ENCODE measurements around the gene SPEF1.
A peak's percentile ranks its signal among the peaks of the same experiment; 100 is the strongest.
"Not testable (repeated sequence)": the region's sequence is repeated elsewhere in the genome, so short reads cannot be mapped to it uniquely, and the experiment has no call there.

The SPEF1 gene

GRCh38 chr20:3781153-3781910, at the start of gene SPEF1:
TSS of gene SPEF1 (minus strand) at chr20:3781448. CDS start at chr20:3781287, 161 bp downstream.
- H3K27me3 Mint-ChIP-seq (ENCODE audit: low read depth) = peaks cover 39% of the 10 kb centered on the region
- H3K4me3 Mint-ChIP-seq = peak within 1 kb of the TSS; percentile 52
- no peak within 1 kb of the TSS for H3K27ac Mint-ChIP-seq
- peaks cover 36% of the 10 kb centered on the region for H3K4me1 Mint-ChIP-seq (ENCODE audit: low read depth)
- H3K9me3 Mint-ChIP-seq = no peaks in the 10 kb centered on the region
- H3K36me3 Mint-ChIP-seq (ENCODE audit: low read depth) = peaks cover 13% of the 10 kb centered on the region

DNA sequence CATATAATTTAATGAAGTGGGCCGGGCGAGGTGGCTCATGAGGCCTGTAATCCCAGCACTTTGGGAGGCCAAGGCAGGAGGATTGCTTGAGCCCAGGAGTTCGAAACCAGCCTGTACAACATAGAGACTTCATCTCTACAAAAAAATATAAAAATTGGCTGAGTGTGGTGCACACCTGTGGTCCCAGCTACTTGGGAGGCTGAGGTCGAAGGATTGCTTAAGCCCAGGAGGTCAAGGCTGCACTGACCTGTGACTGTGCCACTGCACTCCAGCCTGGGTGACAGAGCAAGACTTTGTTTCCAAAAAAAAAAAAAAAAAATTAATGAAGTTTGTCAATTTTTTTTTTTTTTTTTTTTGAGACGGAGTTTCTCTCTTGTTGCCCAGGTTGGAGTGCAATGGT, 48.6 kb upstream of the SPEF1 start:
- H3K4me3 Mint-ChIP-seq; H3K9me3 Mint-ChIP-seq; H3K27me3 Mint-ChIP-seq (ENCODE audit: low read depth); H3K4me1 Mint-ChIP-seq (ENCODE audit: low read depth); H3K27ac Mint-ChIP-seq: not testable (repeated sequence)
- H3K36me3 Mint-ChIP-seq (ENCODE audit: low read depth) = peaks cover 11% of the 10 kb centered on the region

DNA sequence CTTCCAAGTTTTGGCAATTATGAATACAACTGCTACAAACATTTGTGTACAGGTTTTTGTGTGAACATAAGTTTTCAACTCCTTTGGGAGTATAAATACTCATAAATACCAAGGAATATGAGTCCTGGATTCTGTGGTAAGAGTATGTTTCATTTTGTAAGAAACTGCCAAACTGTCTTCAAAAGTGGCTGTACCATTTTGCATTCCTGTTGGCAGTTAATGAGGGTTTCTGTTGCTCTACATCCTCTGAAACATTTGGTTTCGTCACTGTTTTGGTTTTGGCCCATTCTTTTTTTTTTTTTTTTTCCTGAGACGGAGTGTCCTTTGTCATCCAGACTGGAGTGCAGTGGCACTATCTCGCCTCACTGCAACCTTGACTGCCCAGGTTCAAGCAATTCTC, 47.5 kb upstream of the SPEF1 start:
- Mint-ChIP-seq H3K27me3 (ENCODE audit: low read depth) (no peaks in the 10 kb centered on the region), H3K9me3 (no peaks in the 10 kb centered on the region), H3K27ac (no peak overlapping the region), H3K4me1 (ENCODE audit: low read depth) (peaks cover 3% of the 10 kb centered on the region), H3K4me3 (no peak overlapping the region), H3K36me3 (ENCODE audit: low read depth) (peaks cover 11% of the 10 kb centered on the region)

DNA sequence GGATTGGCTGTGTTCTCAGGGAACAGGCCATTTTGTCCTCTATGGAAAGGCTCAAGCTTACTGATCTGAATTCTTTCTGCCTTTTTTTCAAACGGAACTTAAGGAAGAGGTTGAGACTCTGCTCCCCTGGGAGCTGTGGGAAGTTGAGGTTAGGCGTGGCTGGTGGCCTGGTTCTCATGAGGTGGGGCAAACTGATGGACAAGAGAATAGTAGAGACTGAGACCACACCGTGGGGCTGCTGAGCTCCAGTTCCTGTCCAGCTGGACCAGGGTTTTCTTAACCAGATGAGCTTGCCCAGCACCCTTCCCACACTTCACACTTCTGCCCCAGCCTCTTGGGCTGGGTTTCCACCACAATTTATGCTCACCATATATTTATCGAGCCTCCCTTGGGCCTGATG, 45.2 kb upstream of the SPEF1 start:
- Mint-ChIP-seq H3K4me1 (ENCODE audit: low read depth) (peaks cover 3% of the 10 kb centered on the region), H3K9me3 (no peaks in the 10 kb centered on the region), H3K4me3 (no peak overlapping the region), H3K27me3 (ENCODE audit: low read depth) (no peaks in the 10 kb centered on the region), H3K27ac (no peak overlapping the region), H3K36me3 (ENCODE audit: low read depth) (peaks cover 18% of the 10 kb centered on the region)

GRCh38 chr20:3825526-3825925, 44.3 kb upstream of the SPEF1 start:
- H3K27ac Mint-ChIP-seq = no peak overlapping the region
- no peak overlapping the region for H3K4me3 Mint-ChIP-seq
- H3K27me3 Mint-ChIP-seq (ENCODE audit: low read depth) = no peaks in the 10 kb centered on the region
- no peaks in the 10 kb centered on the region for H3K9me3 Mint-ChIP-seq
- H3K4me1 Mint-ChIP-seq (ENCODE audit: low read depth) = peaks cover 6% of the 10 kb centered on the region
- peaks cover 18% of the 10 kb centered on the region for H3K36me3 Mint-ChIP-seq (ENCODE audit: low read depth)

DNA sequence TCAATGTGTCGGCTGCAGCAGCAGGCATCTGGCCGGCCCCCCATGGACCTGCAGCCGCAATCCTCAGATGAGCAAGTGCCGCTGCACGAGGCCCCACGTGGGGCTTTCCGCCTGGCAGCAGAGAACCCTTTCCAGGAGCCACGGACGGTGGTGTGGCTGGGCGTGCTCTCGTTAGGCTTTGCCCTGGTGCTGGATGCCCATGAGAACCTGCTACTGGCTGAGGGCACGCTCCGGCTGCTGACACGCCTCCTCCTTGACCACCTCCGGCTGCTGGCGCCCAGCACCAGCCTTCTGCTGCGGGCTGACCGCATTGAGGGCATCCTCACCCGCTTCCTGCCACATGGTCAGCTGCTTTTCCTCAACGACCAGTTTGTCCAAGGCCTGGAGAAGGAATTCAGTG, 42.6 kb upstream of the SPEF1 start:
- H3K4me3 Mint-ChIP-seq = no peak overlapping the region

GRCh38 chr20:3821996-3822395, 40.7 kb upstream of the SPEF1 start:
- H3K36me3 Mint-ChIP-seq (ENCODE audit: low read depth) = peaks cover 16% of the 10 kb centered on the region
- H3K9me3 Mint-ChIP-seq = no peaks in the 10 kb centered on the region
- H3K27ac Mint-ChIP-seq = peak overlapping the region; percentile 76
- peak overlapping the region; percentile 87 for H3K4me3 Mint-ChIP-seq
- no peaks in the 10 kb centered on the region for H3K27me3 Mint-ChIP-seq (ENCODE audit: low read depth)
- H3K4me1 Mint-ChIP-seq (ENCODE audit: low read depth) = peaks cover 26% of the 10 kb centered on the region

More for the DNA sequence above, 42.6 kb upstream of the SPEF1 start:
- Mint-ChIP-seq H3K27me3 (ENCODE audit: low read depth) (no peaks in the 10 kb centered on the region), H3K9me3 (no peaks in the 10 kb centered on the region), H3K4me1 (ENCODE audit: low read depth) (peaks cover 15% of the 10 kb centered on the region), H3K27ac (no peak overlapping the region), H3K36me3 (ENCODE audit: low read depth) (peaks cover 18% of the 10 kb centered on the region)

DNA sequence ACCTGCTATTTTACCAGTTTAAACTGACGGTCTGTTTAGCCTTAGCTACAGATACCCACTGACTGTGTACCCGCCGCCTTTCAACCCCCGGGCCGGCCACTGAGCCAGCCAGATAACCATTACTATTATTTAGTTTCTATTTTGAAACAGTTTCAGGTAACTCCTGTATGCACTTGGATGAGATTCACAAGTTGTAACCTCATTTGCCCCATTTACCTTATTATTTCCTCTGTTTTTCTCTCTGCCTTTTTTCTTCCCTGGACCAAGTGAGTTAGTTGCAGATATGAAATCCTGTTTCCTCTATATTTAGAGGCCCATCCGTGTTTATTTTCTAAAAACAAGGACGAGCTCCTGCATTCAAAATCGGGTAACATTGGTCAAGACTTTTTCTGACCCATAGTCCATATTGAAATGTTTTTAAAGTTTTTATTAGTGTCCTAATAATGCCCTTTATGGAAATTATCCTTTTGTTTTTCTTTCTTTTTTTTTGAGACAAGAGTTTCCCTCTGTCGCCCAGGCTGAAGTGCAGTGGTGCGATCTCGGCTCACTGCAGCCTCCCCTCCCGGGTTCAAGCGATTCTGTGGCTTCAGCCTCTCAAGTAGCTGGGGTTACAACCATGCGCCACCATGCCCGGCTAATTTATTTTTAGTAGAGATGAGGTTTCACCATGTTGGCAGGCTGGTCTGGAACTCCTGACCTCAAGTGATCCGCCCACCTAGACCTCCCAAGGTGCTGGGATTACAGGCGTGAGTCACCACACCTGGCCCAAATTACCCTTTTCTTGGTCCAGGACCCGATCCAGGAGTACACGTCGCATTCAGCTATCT, 39.9 kb upstream of the SPEF1 start:
- Mint-ChIP-seq H3K27ac (peak overlapping the region; percentile 92), H3K27me3 (ENCODE audit: low read depth) (no peaks in the 10 kb centered on the region), H3K4me1 (ENCODE audit: low read depth) (peaks cover 30% of the 10 kb centered on the region), H3K4me3 (peak overlapping the region; percentile 87), H3K36me3 (ENCODE audit: low read depth) (peaks cover 18% of the 10 kb centered on the region), H3K9me3 (no peaks in the 10 kb centered on the region)

GRCh38 chr20:3820048-3820900, 39.0 kb upstream of the SPEF1 start, which contains the start of gene AP5S1:
TSS of gene AP5S1 (plus strand) at chr20:3820547. CDS start at chr20:3822118, 1,571 bp downstream.
- peaks cover 38% of the 10 kb centered on the region for H3K4me1 Mint-ChIP-seq (ENCODE audit: low read depth)
- H3K36me3 Mint-ChIP-seq (ENCODE audit: low read depth) = peaks cover 15% of the 10 kb centered on the region
- H3K27ac Mint-ChIP-seq = peak within 1 kb of the TSS; percentile 92
- peak within 1 kb of the TSS; percentile 87 for H3K4me3 Mint-ChIP-seq
- H3K9me3 Mint-ChIP-seq = no peaks in the 10 kb centered on the region
- H3K27me3 Mint-ChIP-seq (ENCODE audit: low read depth) = no peaks in the 10 kb centered on the region

- H3K4me1 Mint-ChIP-seq (ENCODE audit: low read depth) = peaks cover 40% of the 10 kb centered on the region
- no peaks in the 10 kb centered on the region for H3K27me3 Mint-ChIP-seq (ENCODE audit: low read depth)
- H3K36me3 Mint-ChIP-seq (ENCODE audit: low read depth) = peaks cover 13% of the 10 kb centered on the region
- peak overlapping the region; percentile 77 for H3K27ac Mint-ChIP-seq
- peak overlapping the region; percentile 87 for H3K4me3 Mint-ChIP-seq
- H3K9me3 Mint-ChIP-seq = no peaks in the 10 kb centered on the region
Measured at GRCh38 chr20:3819411-3820047, 38.3 kb upstream of the SPEF1 start.

GRCh38 chr20:3818155-3819151, 37.2 kb upstream of the SPEF1 start:
- Mint-ChIP-seq H3K27me3 (ENCODE audit: low read depth) (no peaks in the 10 kb centered on the region), H3K36me3 (ENCODE audit: low read depth) (peaks cover 13% of the 10 kb centered on the region), H3K4me3 (peak overlapping the region; percentile 52), H3K27ac (peak overlapping the region; percentile 59), H3K9me3 (no peaks in the 10 kb centered on the region), H3K4me1 (ENCODE audit: low read depth) (peaks cover 41% of the 10 kb centered on the region)

DNA sequence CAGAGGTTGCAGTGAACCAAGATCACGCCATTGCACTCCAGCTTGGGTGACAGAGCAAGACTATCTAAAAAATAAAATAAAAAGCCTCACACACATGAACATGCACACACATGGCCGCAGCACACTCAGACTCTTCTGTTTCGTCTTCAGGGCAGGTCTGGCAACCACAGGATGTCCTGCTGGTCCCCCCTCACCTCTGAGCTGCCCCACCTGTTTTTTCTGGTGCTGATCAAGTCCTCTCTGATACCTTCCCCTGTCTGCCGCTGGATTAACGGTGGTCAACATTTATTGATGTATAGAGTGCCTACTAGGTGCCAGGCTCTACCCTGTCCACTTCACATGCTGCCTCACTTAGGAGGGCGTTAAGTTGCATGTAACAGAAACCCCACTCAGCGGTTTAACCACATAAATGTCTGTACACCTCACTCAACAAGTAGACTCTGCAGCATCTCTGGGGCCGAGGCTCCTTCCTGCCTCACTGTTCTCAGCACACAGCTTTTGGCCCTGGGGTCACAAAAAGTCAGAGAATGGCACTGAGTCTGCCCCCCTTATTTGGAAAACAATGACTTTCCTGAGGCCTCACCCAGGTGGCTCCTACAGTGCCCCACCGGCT, 34.6 kb upstream of the SPEF1 start:
- peaks cover 62% of the 10 kb centered on the region for H3K4me1 Mint-ChIP-seq (ENCODE audit: low read depth)
- peak overlapping the region; percentile 79 for H3K4me3 Mint-ChIP-seq
- H3K27ac Mint-ChIP-seq = peak overlapping the region; percentile 89

More for the DNA sequence above, 34.6 kb upstream of the SPEF1 start:
- H3K27me3 Mint-ChIP-seq (ENCODE audit: low read depth) = no peaks in the 10 kb centered on the region
- H3K36me3 Mint-ChIP-seq (ENCODE audit: low read depth) = peaks cover 15% of the 10 kb centered on the region
- H3K9me3 Mint-ChIP-seq = no peaks in the 10 kb centered on the region

All from T-helper 1 cell treated with Interleukin-12 subunit alpha and Interleukin-12 subunit beta and Interleukin-4 antibody, amounts not matched to agents 30 μg/mL and 1 μg/mL, for 36 hours (primary cell).